K562 (cell line): ENCODE data around the gene DGKE. TPM values are rescaled to one million over a fixed set of nuclear protein-coding genes. Genes with fewer than 3 reads are reported as not detected.

Experiments
- ATAC-seq: fragments of 200-7000 bp; cut with Tn5 transposase; 3 replicates; pipeline ENCODE4 v1.9.1; 2020; ENCODE audit warnings: moderate library complexity
- BruUV-seq: library from RNA; stranded (reverse); fragments of 400-500 nt; replicated peaks from 2 replicates; lab custom pipeline; 2021; lab: Mats Ljungman, UMichigan
- CTCF ChIA-PET: fragments of 300-600 bp; formaldehyde crosslinking; extraction: SDS; loops from one replicate; lab custom pipeline; 2021; ENCODE audit warnings: low intra/inter-chr PET ratio; lab: Yijun Ruan, JAX
- POLR2A ChIA-PET: fragments of 300-600, 350-650 bp; sonication (Branson Sonifier 250); formaldehyde crosslinking; extraction: SDS; loops from one replicate; lab custom pipeline; 2021; ENCODE audit warnings: antibody characterized with exemption, inconsistent platforms; lab: Yijun Ruan, JAX
- DNase-seq, 4 experiments: peaks; one replicate each; pipeline versions ENCODE4 v3.0.0 to v3.0.0-alpha.2; 2011 to 2018; ENCODE audit warnings: low spot score in 3 of 4, mixed read lengths in 3 of 4; ENCODE audit errors: extremely low read depth in 1 of 4
- FAIRE-seq: peaks from 2 replicates; lab custom pipeline; 2011; peaks lifted over from hg19 to GRCh38; lab: Jason Lieb, UNC
- H2AFZ ChIP-seq: 2 replicates; pipeline ENCODE4 v1.6.0; 2011; ENCODE audit warnings: low read depth, low read length, control low read depth, inconsistent platforms
- H3K27ac ChIP-seq: fragments of 200-600 bp; 3 replicates; pipeline ENCODE4 v1.8.0; 2011; ENCODE audit warnings: low read depth, mild to moderate bottlenecking, control low read depth, inconsistent platforms, low read length, moderate library complexity, mixed read lengths; ENCODE audit errors: extremely low read depth
- H3K27me3 ChIP-seq, 2 experiments: fragments of 300-600 bp in 1 of 2; 2 replicates in 1 of 2; 3 replicates in 1 of 2; pipeline versions ENCODE4 v1.6.0 to v1.8.0; 2011; ENCODE audit warnings: inconsistent platforms in 2 of 2, low read length in 2 of 2, mild to moderate bottlenecking in 1 of 2, mixed read lengths in 1 of 2, moderate library complexity in 1 of 2; ENCODE audit not compliant: control insufficient read depth in 2 of 2, insufficient read depth in 2 of 2
- H3K36me3 ChIP-seq: fragments of 300-600 bp; 3 replicates; pipeline ENCODE4 v1.8.0; 2011; ENCODE audit warnings: mild to moderate bottlenecking, low read length, inconsistent platforms; ENCODE audit not compliant: control insufficient read depth, insufficient read depth
- H3K4me1 ChIP-seq, 2 experiments: fragments of 200-600 bp in 1 of 2; replicated peaks in 1 of 2; 2 replicates in 1 of 2; 3 replicates in 1 of 2; pipeline versions ENCODE4 v1.5.1 to v1.8.0; 2011; ENCODE audit warnings: inconsistent platforms in 2 of 2, low read length in 2 of 2, mild to moderate bottlenecking in 1 of 2, mixed read lengths in 1 of 2, moderate library complexity in 1 of 2; ENCODE audit not compliant: control insufficient read depth in 2 of 2, insufficient read depth in 2 of 2
- H3K4me2 ChIP-seq: 2 replicates; pipeline ENCODE4 v1.6.1; 2011; ENCODE audit warnings: low read length, control low read depth, inconsistent platforms, mixed read lengths; ENCODE audit not compliant: insufficient read depth
- H3K4me3 ChIP-seq: fragments of 200-600 bp; sonication (generic), shearing (Covaris generic); 2 replicates; pipeline ENCODE4 v1.5.1; 2016; ENCODE audit warnings: control low read depth, inconsistent platforms
- H3K79me2 ChIP-seq: fragments of 200-600 bp; 3 replicates; pipeline ENCODE4 v1.8.0; 2011; ENCODE audit warnings: low read length, inconsistent platforms; ENCODE audit not compliant: control insufficient read depth, insufficient read depth
- H3K9ac ChIP-seq, 2 experiments: 2 replicates each; pipeline versions ENCODE4 v1.6.0 to v1.6.1; 2011; ENCODE audit warnings: low read depth in 2 of 2, low read length in 2 of 2, control low read depth in 1 of 2, inconsistent platforms in 1 of 2, mild to moderate bottlenecking in 1 of 2, mixed read lengths in 1 of 2; ENCODE audit not compliant: insufficient read depth in 1 of 2
- H3K9me1 ChIP-seq: one replicate; pipeline ENCODE4 v1.6.0; 2011; ENCODE audit warnings: inconsistent platforms, mild to moderate bottlenecking, low read length, moderate library complexity; ENCODE audit not compliant: control insufficient read depth, insufficient read depth
- H3K9me3 ChIP-seq: replicated peaks from 2 replicates; pipeline ENCODE4 v1.5.1; 2011; ENCODE audit warnings: low read depth, low read length, inconsistent platforms; ENCODE audit not compliant: control insufficient read depth, insufficient read depth
- H4K20me1 ChIP-seq: replicated peaks from 2 replicates; pipeline ENCODE4 v1.6.1; 2011; ENCODE audit warnings: low read length, inconsistent platforms, mixed read lengths; ENCODE audit not compliant: control insufficient read depth, insufficient read depth
- LARP7 ChIP-seq: fragments of 450-650 bp; IDR thresholded peaks from 2 replicates; pipeline ENCODE4 v1.6.1; 2016
- MAFF ChIP-seq: IDR thresholded peaks from 2 replicates; pipeline ENCODE4 v1.6.1; 2012; ENCODE audit warnings: low read length, improper control_type of control experiment
- RAD21 ChIP-seq, 2 experiments: fragments of 250-450 bp in 1 of 2; fragments of 450-650 bp in 1 of 2; sonication (Bioruptor Pico) in 1 of 2; formaldehyde crosslinking in 1 of 2; IDR thresholded peaks in 1 of 2; conservative IDR thresholded peaks in 1 of 2; 2 replicates each; pipeline versions ENCODE4 v1.4.0 to v1.8.0; 2020 to 2022; ENCODE audit warnings: mild to moderate bottlenecking in 2 of 2, moderate library complexity in 1 of 2
- TCF7 ChIP-seq: sonication (generic); IDR thresholded peaks from 2 replicates; pipeline ENCODE4 v1.6.1; 2016; ENCODE audit warnings: antibody characterized with exemption, borderline replicate concordance
- ZNF444 ChIP-seq: fragments of 250-450 bp; sonication (Bioruptor Pico); IDR thresholded peaks from 2 replicates; pipeline ENCODE4 v1.4.0; 2020; ENCODE audit warnings: mild to moderate bottlenecking, moderate library complexity
- WGBS: fragments of 100-300 bp; shearing (Covaris generic); methylation state at CpG from one replicate; pipeline ENCODE4 v1.1.6; 2016; ENCODE audit warnings: low coverage, mixed read lengths; ENCODE audit not compliant: insufficient coverage; ENCODE audit errors: missing lambda C conversion rate; 5-methylcytosine and 5-hydroxymethylcytosine counted together
- in situ Hi-C: fragments of 300-500 bp; cut with MboI; formaldehyde crosslinking; loops from 4 replicates; pipeline ENCODE4 v1.15.0; 2018; ENCODE audit warnings: inconsistent platforms, mixed read lengths
- intact Hi-C: fragments of 100-400 bp; cut with micrococcal nuclease; formaldehyde crosslinking; loops from 2 replicates; pipeline ENCODE4 v1.14.2; 2022
- polyA plus RNA-seq, 8 experiments: library from polyadenylated mRNA; depleted of rRNA in 4 of 8; stranded (reverse) in 5 of 8; unstranded in 3 of 8; fragments of >200 nt; fragmentation: Nextera tagmentation in 2 of 8; fragmentation: Illumina TruSeq in 1 of 8; extraction: Ambion mirVana in 2 of 8; extraction: Trizol in 1 of 8; gene quantifications; 2 replicates each; pipeline versions ENCODE4 v1.2.1 to v1.2.3, GENCODE V29; 2011 to 2014; ENCODE audit warnings: inconsistent platforms in 1 of 8, missing spikeins in 1 of 8
- total RNA-seq, 7 experiments: library from RNA; depleted of rRNA in 6 of 7; stranded (reverse); fragments of >200 nt in 6 of 7; fragmentation: Illumina TruSeq in 2 of 7; extraction: Trizol in 2 of 7; gene quantifications; 2 replicates each; pipeline versions ENCODE4 v1.2.1 to v1.2.3, GENCODE V29; 2011 to 2021; ENCODE audit warnings: low replicate concordance in 1 of 7
- TF ChIP-seq, protein P1 (sequence below), 3 experiments: IDR thresholded peaks in 2 of 3; conservative IDR thresholded peaks in 1 of 3; 2 replicates each; pipeline ENCODE4 v1.5.1; 2011 to 2012; ENCODE audit warnings: low read length in 3 of 3, mild to moderate bottlenecking in 3 of 3, control low read depth in 2 of 3, improper control_type of control experiment in 1 of 3, inconsistent platforms in 1 of 3, low read depth in 1 of 3, mixed read lengths in 1 of 3, moderate library complexity in 1 of 3; ENCODE audit not compliant: insufficient read depth in 2 of 3

DGKE gene
- total and polyA plus RNA-seq, 9 of the 15 experiments (the other 6 are each of a cell fraction or from before 2014, with no cell fraction given), result 1.3 to 9.9 (median 5.9) TPM

DNA sequence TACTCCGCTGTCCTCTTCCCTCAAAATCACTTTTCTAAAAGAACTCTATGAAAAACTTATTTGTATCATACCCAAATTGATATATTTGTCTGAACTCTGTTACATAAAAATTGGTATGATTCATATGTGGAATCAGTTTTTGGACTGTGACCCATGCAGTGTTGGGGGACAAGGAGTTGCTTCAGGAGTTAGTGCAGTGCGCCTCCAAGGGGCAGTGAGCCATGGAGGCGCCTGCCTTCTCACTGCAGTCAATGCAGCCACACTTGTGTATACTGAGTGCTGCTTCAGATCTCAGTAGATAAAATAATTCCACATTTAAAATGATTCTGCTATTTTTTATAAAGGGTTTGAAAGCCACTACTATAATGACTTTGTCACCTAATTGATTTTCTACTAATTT, 32.5 kb downstream of the DGKE start:
- Histone ChIP-seq H3K4me3 (no peak overlapping the region), H2AFZ (no peak overlapping the region), H3K9me1 (no peaks in the 10 kb centered on the region), H3K9me3 (no peaks in the 10 kb centered on the region), H3K9ac (no peak overlapping the region), H3K27me3 (no peaks in the 10 kb centered on the region), H3K36me3 (peaks cover 37% of the 10 kb centered on the region), H3K4me2 (no peak overlapping the region)
- intact Hi-C loops, result loop anchor here (1.0 kb wide), 1 partner anchor 47 kb away; no protein-coding TSS in a partner anchor
- CTCF ChIA-PET, result interaction anchor here (1.0 kb wide), 1 partner anchor 47 kb away, joined by 3 read pairs; no protein-coding TSS in a partner anchor
- POLR2A ChIA-PET, result no interaction called here
- WGBS, result 36% methylated on average over 3 of the region's 3 CpGs
- DNase-seq, result peak in 1 of 4 experiments; percentile 9
- no TSS peak for BruUV-seq
- no peak for TF ChIP-seq ZNF444 (CRISPR knock-in tag)
- no peak for TF ChIP-seq LARP7
- TF ChIP-seq MAFF, result no peak
- peak in 1 of 2 experiments; percentile 23; a peak in 1 of 4 replicates for TF ChIP-seq RAD21 (CRISPR knock-in tag; conservative IDR thresholded peaks at IDR 0.05 in 1 of 2, IDR thresholded peaks at IDR 0.05 in 1 of 2)
- TF ChIP-seq, protein P1, sequence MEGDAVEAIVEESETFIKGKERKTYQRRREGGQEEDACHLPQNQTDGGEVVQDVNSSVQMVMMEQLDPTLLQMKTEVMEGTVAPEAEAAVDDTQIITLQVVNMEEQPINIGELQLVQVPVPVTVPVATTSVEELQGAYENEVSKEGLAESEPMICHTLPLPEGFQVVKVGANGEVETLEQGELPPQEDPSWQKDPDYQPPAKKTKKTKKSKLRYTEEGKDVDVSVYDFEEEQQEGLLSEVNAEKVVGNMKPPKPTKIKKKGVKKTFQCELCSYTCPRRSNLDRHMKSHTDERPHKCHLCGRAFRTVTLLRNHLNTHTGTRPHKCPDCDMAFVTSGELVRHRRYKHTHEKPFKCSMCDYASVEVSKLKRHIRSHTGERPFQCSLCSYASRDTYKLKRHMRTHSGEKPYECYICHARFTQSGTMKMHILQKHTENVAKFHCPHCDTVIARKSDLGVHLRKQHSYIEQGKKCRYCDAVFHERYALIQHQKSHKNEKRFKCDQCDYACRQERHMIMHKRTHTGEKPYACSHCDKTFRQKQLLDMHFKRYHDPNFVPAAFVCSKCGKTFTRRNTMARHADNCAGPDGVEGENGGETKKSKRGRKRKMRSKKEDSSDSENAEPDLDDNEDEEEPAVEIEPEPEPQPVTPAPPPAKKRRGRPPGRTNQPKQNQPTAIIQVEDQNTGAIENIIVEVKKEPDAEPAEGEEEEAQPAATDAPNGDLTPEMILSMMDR (IDR thresholded peaks at IDR 0.05 in 2 of 3, conservative IDR thresholded peaks at IDR 0.05 in 1 of 3; ENCODE audit: insufficient read depth in 2 of 3, low read depth in 1 of 3, low read length in 3 of 3), result peak in 2 of 3 experiments; percentile 30 to 52; a peak in 4 of 6 replicates
- TF ChIP-seq TCF7, result no peak
- TF ChIP-seq, all 486 proteins: peak for 2
- no peak overlapping the region for H3K27ac ChIP-seq
- ATAC-seq, result peak; percentile 82
- FAIRE-seq, result no peak
- in situ Hi-C loops, result no loop called here
- H3K79me2 ChIP-seq, result no peaks in the 10 kb centered on the region
- H4K20me1 ChIP-seq, result no peaks in the 10 kb centered on the region
- H3K4me1 ChIP-seq, result no peaks in the 10 kb centered on the region
